H9 (cell line): ENCODE measurements around the gene RPS6KB2. TPM values are rescaled to one million over a fixed set of nuclear protein-coding genes. Genes with fewer than 3 reads are reported as not detected.

Experiments
- DNase-seq: peaks from one replicate; pipeline ENCODE4 v3.0.0-alpha.2; 2017
- H2AFZ ChIP-seq: one replicate; pipeline ENCODE4 v1.6.1; 2013; ENCODE audit warnings: mild to moderate bottlenecking, low read length, control low read depth, moderate library complexity
- H2AK5ac ChIP-seq: 2 replicates; pipeline ENCODE4 v1.6.1; 2013; ENCODE audit warnings: low read length, control low read depth, mixed read lengths; ENCODE audit not compliant: insufficient read length
- H2BK120ac ChIP-seq: one replicate; pipeline ENCODE4 v1.6.1; 2013; ENCODE audit warnings: low read depth, mild to moderate bottlenecking, low read length, control low read depth, inconsistent platforms; ENCODE audit not compliant: poor library complexity, severe bottlenecking
- H2BK12ac ChIP-seq: 2 replicates; pipeline ENCODE4 v1.6.1; 2013; ENCODE audit warnings: low read length, control low read depth, mixed read lengths, low read depth; ENCODE audit not compliant: insufficient read length
- H2BK15ac ChIP-seq: 2 replicates; pipeline ENCODE4 v1.6.1; 2013; ENCODE audit warnings: low read depth, low read length, control low read depth
- H2BK20ac ChIP-seq: one replicate; pipeline ENCODE4 v1.6.1; 2013; ENCODE audit warnings: low read depth, mild to moderate bottlenecking, low read length, control low read depth, inconsistent platforms; ENCODE audit not compliant: poor library complexity, severe bottlenecking
- H2BK5ac ChIP-seq: 2 replicates; pipeline ENCODE4 v1.6.1; 2013; ENCODE audit warnings: low read length, control low read depth, mixed read lengths; ENCODE audit not compliant: insufficient read length
- H3K14ac ChIP-seq: 2 replicates; pipeline ENCODE4 v1.6.1; 2013; ENCODE audit warnings: low read length, control low read depth; ENCODE audit not compliant: insufficient read depth
- H3K18ac ChIP-seq: 2 replicates; pipeline ENCODE4 v1.6.1; 2013; ENCODE audit warnings: low read depth, mild to moderate bottlenecking, mixed read lengths, low read length, control low read depth; ENCODE audit not compliant: insufficient read length
- H3K23ac ChIP-seq: 2 replicates; pipeline ENCODE4 v1.6.1; 2013; ENCODE audit warnings: low read length, control low read depth, mixed read lengths, low read depth; ENCODE audit not compliant: insufficient read length
- H3K23me2 ChIP-seq: 2 replicates; pipeline ENCODE4 v1.6.1; 2013; ENCODE audit warnings: low read depth, mild to moderate bottlenecking, mixed read lengths, low read length, control low read depth; ENCODE audit not compliant: insufficient read length, poor library complexity, severe bottlenecking
- H3K27ac ChIP-seq: 2 replicates; pipeline ENCODE4 v1.5.1; 2013; ENCODE audit warnings: low read length, control low read depth, mixed read lengths, low read depth; ENCODE audit not compliant: insufficient read length
- H3K27me3 ChIP-seq: 2 replicates; pipeline ENCODE4 v1.6.1; 2013; ENCODE audit warnings: low read length, control low read depth, inconsistent platforms; ENCODE audit not compliant: insufficient read depth
- H3K4ac ChIP-seq: 2 replicates; pipeline ENCODE4 v1.6.1; 2013; ENCODE audit warnings: low read depth, mild to moderate bottlenecking, control low read depth, inconsistent platforms, low read length, moderate library complexity
- H3K4me1 ChIP-seq: 2 replicates; pipeline ENCODE4 v1.6.1; 2013; ENCODE audit warnings: low read length, control low read depth, inconsistent platforms; ENCODE audit not compliant: insufficient read depth
- H3K4me2 ChIP-seq: 2 replicates; pipeline ENCODE4 v1.6.1; 2013; ENCODE audit warnings: low read length, control low read depth, mixed read lengths; ENCODE audit not compliant: insufficient read length, insufficient read depth
- H3K56ac ChIP-seq: 2 replicates; pipeline ENCODE4 v1.6.1; 2013; ENCODE audit warnings: low read depth, mild to moderate bottlenecking, mixed read lengths, low read length, control low read depth; ENCODE audit not compliant: insufficient read length
- H3K79me1 ChIP-seq: 2 replicates; pipeline ENCODE4 v1.6.1; 2013; ENCODE audit warnings: low read depth, mild to moderate bottlenecking, moderate library complexity, low read length, control low read depth, inconsistent platforms; ENCODE audit not compliant: insufficient read depth, poor library complexity, severe bottlenecking
- H3K79me2 ChIP-seq: 2 replicates; pipeline ENCODE4 v1.6.1; 2013; ENCODE audit warnings: low read length, control low read depth, inconsistent platforms; ENCODE audit not compliant: insufficient read depth
- H3K9ac ChIP-seq: 2 replicates; pipeline ENCODE4 v1.6.1; 2013; ENCODE audit warnings: low read length, control low read depth, mixed read lengths; ENCODE audit not compliant: insufficient read length; ENCODE audit errors: extremely low read depth
- H3K9me3 ChIP-seq: one replicate; pipeline ENCODE4 v1.6.1; 2013; ENCODE audit warnings: low read depth, low read length, inconsistent platforms; ENCODE audit not compliant: control insufficient read depth
- H3T11ph ChIP-seq: one replicate; pipeline ENCODE4 v1.6.1; 2013; ENCODE audit warnings: mild to moderate bottlenecking, low read length, control low read depth, inconsistent platforms
- H4K20me1 ChIP-seq: one replicate; pipeline ENCODE4 v1.6.1; 2013; ENCODE audit not compliant: control insufficient read depth, insufficient read length, insufficient read depth
- H4K5ac ChIP-seq: 2 replicates; pipeline ENCODE4 v1.6.1; 2013; ENCODE audit warnings: low read depth, mild to moderate bottlenecking, mixed read lengths, low read length, control low read depth; ENCODE audit not compliant: insufficient read length
- H4K8ac ChIP-seq: replicated peaks from 2 replicates; pipeline ENCODE4 v1.6.1; 2013; ENCODE audit warnings: low read length, control low read depth, mixed read lengths, low read depth; ENCODE audit not compliant: insufficient read length
- H4K91ac ChIP-seq: 2 replicates; pipeline ENCODE4 v1.6.1; 2013; ENCODE audit warnings: low read depth, mild to moderate bottlenecking, moderate library complexity, mixed read lengths, low read length, control low read depth; ENCODE audit not compliant: insufficient read length
- H3K27ac Mint-ChIP-seq, 3 experiments: 2 replicates in 2 of 3; 3 replicates in 1 of 3; pipeline ENCODE4 v1.8.0; 2020 to 2021; ENCODE audit warnings: mixed read lengths in 3 of 3, mild to moderate bottlenecking in 1 of 3, moderate library complexity in 1 of 3
- H3K27me3 Mint-ChIP-seq: 2 replicates; pipeline ENCODE4 v1.8.0; 2021; ENCODE audit warnings: low read depth, mild to moderate bottlenecking, moderate library complexity, mixed read lengths
- H3K36me3 Mint-ChIP-seq, 3 experiments: 2 replicates in 2 of 3; 3 replicates in 1 of 3; pipeline ENCODE4 v1.8.0; 2020 to 2021; ENCODE audit warnings: low read depth in 3 of 3, mixed read lengths in 3 of 3; ENCODE audit not compliant: insufficient read depth in 1 of 3
- H3K4me1 Mint-ChIP-seq, 2 experiments: 2 replicates each; pipeline ENCODE4 v1.8.0; 2020; ENCODE audit warnings: mixed read lengths in 2 of 2
- H3K4me3 Mint-ChIP-seq, 2 experiments: 2 replicates in 1 of 2; 3 replicates in 1 of 2; pipeline ENCODE4 v1.8.0; 2020 to 2021; ENCODE audit warnings: mild to moderate bottlenecking in 2 of 2, mixed read lengths in 2 of 2, moderate library complexity in 1 of 2
- H3K9me3 Mint-ChIP-seq, 2 experiments: 2 replicates in 1 of 2; 3 replicates in 1 of 2; pipeline ENCODE4 v1.8.0; 2020; ENCODE audit warnings: mild to moderate bottlenecking in 2 of 2, mixed read lengths in 2 of 2, moderate library complexity in 1 of 2
- CTCF ChIP-seq: fragments of 200-600 bp; sonication (generic); conservative IDR thresholded peaks from 3 replicates; pipeline ENCODE4 v1.8.0; 2021; ENCODE audit warnings: antibody characterized with exemption, mild to moderate bottlenecking
- WGBS: extraction: QIAGEN DNeasy Blood & Tissue Kit; methylation state at CpG from one replicate; pipeline ENCODE4 v1.1.7; 2013; ENCODE audit warnings: missing lambda C conversion rate, low lambda C conversion rate, mixed read lengths; ENCODE audit not compliant: insufficient read length; ENCODE audit errors: extremely low coverage; 5-methylcytosine and 5-hydroxymethylcytosine counted together
- total RNA-seq: library from RNA; stranded (reverse); gene quantifications from 2 replicates; pipeline ENCODE4 v1.2.1, GENCODE V29; 2021

Gene RPS6KB2
- total RNA-seq, 1 experiment from 2014 or later, result 51.7 TPM

- Mint-ChIP-seq H3K36me3 (peaks cover 14 to 42% (median 39%) of the 10 kb centered on the region in 3 experiments), H3K4me3 (peak overlapping the region; percentile 69 to 82), H3K27ac (no peak overlapping the region; a peak in 1 of 7 replicates), H3K27me3 (peaks cover 3% of the 10 kb centered on the region), H3K4me1 (peaks cover 16 to 18% of the 10 kb centered on the region in 2 experiments), H3K9me3 (no peaks in the 10 kb centered on the region)
- WGBS, result no CpG with 5 or more reads among the region's 23 CpGs
- no peak overlapping the region for H3K18ac ChIP-seq
- H2BK120ac ChIP-seq, result no peak overlapping the region
- no peaks in the 10 kb centered on the region for H3K9me3 ChIP-seq
- no peak for DNase-seq
- no peak overlapping the region for H2AK5ac ChIP-seq
- H2BK5ac ChIP-seq, result no peak overlapping the region
- H3T11ph ChIP-seq, result no peak overlapping the region
- TF ChIP-seq CTCF, result no peak
- H3K4me2 ChIP-seq, result peak overlapping the region; percentile 83
- H3K79me1 ChIP-seq, result peaks cover 3% of the 10 kb centered on the region
- no peak overlapping the region for H2BK12ac ChIP-seq
- no peak overlapping the region for H3K56ac ChIP-seq
- H2BK15ac ChIP-seq, result no peak overlapping the region
- no peak overlapping the region for H3K14ac ChIP-seq
- H4K91ac ChIP-seq, result no peak overlapping the region
- H3K4ac ChIP-seq, result no peak overlapping the region
- H3K79me2 ChIP-seq, result peaks cover 4% of the 10 kb centered on the region; the same call in 1 of the 2 replicates
- no peak overlapping the region for H2BK20ac ChIP-seq
- no peak overlapping the region for H4K5ac ChIP-seq
- peaks cover 5% of the 10 kb centered on the region for H3K23me2 ChIP-seq
- H3K27me3 ChIP-seq, result no peaks in the 10 kb centered on the region
- no peak overlapping the region for H3K23ac ChIP-seq
- peak overlapping the region; percentile 34 for H3K9ac ChIP-seq
- H3K27ac ChIP-seq, result no peak overlapping the region
- no peaks in the 10 kb centered on the region for H4K20me1 ChIP-seq
- no peak overlapping the region for H4K8ac ChIP-seq
- H2AFZ ChIP-seq, result no peak overlapping the region
- H3K4me1 ChIP-seq, result peaks cover 2% of the 10 kb centered on the region; the same call in 1 of the 2 replicates
Measured at GRCh38 chr11:67400251-67400941, 27.9 kb upstream of the RPS6KB2 start.
